GM12891 (cell line): Measurements from ENCODE around the gene C1orf74.
"Not testable (repeated sequence)": the region's sequence is repeated elsewhere in the genome, so short reads cannot be mapped to it uniquely, and the experiment has no call there.

Experiments used
- PAX5 ChIP-seq: IDR thresholded peaks from 2 replicates; pipeline ENCODE4 v1.6.1; 2011; ENCODE audit warnings: low read length, moderate library complexity, mild to moderate bottlenecking; ENCODE audit not compliant: insufficient read depth, severe bottlenecking
- POLR2A ChIP-seq: IDR thresholded peaks from 2 replicates; pipeline ENCODE4 v1.6.1; 2011; ENCODE audit warnings: low read depth, low read length, control low read depth
- POLR2AphosphoS5 ChIP-seq: IDR thresholded peaks from 2 replicates; pipeline ENCODE4 v1.6.1; 2011; ENCODE audit warnings: low read depth, low read length, control low read depth
- POU2F2 ChIP-seq: IDR thresholded peaks from 2 replicates; pipeline ENCODE4 v1.6.1; 2011; ENCODE audit warnings: low read depth, mild to moderate bottlenecking, control low read depth, low read length, moderate library complexity
- SPI1 ChIP-seq: IDR thresholded peaks from 2 replicates; pipeline ENCODE4 v1.6.1; 2011; ENCODE audit warnings: low read depth, low read length, control low read depth
- TAF1 ChIP-seq: IDR thresholded peaks from 2 replicates; pipeline ENCODE4 v1.6.1; 2011; ENCODE audit warnings: low read depth, low read length, control low read depth

DNA sequence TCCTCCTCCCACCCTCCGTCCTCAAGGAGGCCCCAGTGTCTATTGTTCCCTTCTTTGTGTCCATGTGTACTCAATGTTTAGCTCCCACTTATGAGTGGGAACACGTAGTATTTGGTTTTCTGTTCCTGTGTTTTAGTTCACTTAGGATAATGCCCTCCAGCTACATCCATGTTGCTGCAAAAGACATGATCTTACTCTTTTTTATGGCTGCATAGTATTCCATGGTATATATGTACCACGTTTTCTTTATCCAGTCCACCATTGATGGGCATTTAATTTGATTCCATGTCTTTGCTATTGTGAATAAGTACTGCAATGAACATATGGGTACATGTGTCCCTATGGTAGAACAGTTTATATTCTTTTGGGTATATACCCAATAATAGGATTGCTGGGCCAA, 9.4 kb upstream of the C1orf74 start:
- TF ChIP-seq POLR2A, TAF1, POU2F2, POLR2AphosphoS5, SPI1, PAX5: not testable (repeated sequence)
